ENCODE results near the gene LRRC53. TPM values are rescaled to one million over a fixed set of nuclear protein-coding genes. Genes with fewer than 3 reads are reported as not detected.

The LRRC53 gene
- total and polyA plus RNA-seq, 5 donors from 2014 or later, result not detected

GRCh38 chr1:74453277-74453676 is 59.1 kb downstream of the LRRC53 start:
- DNase-seq, result no peak
- no peak for ATAC-seq (ENCODE audit: low read depth in 2 of 2)
- Mint-ChIP-seq H3K27me3 (peaks cover 5% of the 10 kb centered on the region), H3K4me3 (no peak overlapping the region), H3K27ac (no peak overlapping the region), H3K4me1 (no peaks in the 10 kb centered on the region), H3K36me3 (no peaks in the 10 kb centered on the region), H3K9me3 (peaks cover 0 to 10% (median 3%) of the 10 kb centered on the region in 7 donors)
- Histone ChIP-seq H3K4me3 (ENCODE audit: low read depth, low read length) (no peak overlapping the region), H3K9me3 (ENCODE audit: control insufficient read depth in 2 of 2, low read length in 2 of 2) (no peaks in the 10 kb centered on the region), H3K36me3 (ENCODE audit: control insufficient read depth, insufficient read depth, low read length) (no peaks in the 10 kb centered on the region), H3K4me1 (ENCODE audit: control insufficient read depth, insufficient read depth, low read length, poor library complexity, severe bottlenecking) (no peaks in the 10 kb centered on the region), H3K27me3 (ENCODE audit: control insufficient read depth, insufficient read depth, low read length) (no peaks in the 10 kb centered on the region), H3K27ac (ENCODE audit: insufficient read depth, low read length, poor library complexity, severe bottlenecking) (no peak overlapping the region)

GRCh38 chr1:74452035-74452434 is 60.4 kb downstream of the LRRC53 start:
- H3K4me3 Mint-ChIP-seq, result no peak overlapping the region

GRCh38 chr1:74437035-74437434 is 75.4 kb downstream of the LRRC53 start:
- Mint-ChIP-seq H3K9me3 (peaks cover 0 to 2% (median 0%) of the 10 kb centered on the region in 7 donors), H3K36me3 (no peaks in the 10 kb centered on the region), H3K4me1 (no peaks in the 10 kb centered on the region), H3K27ac (no peak overlapping the region), H3K4me3 (no peak overlapping the region), H3K27me3 (no peaks in the 10 kb centered on the region)
- Histone ChIP-seq H3K27ac (ENCODE audit: insufficient read depth, low read length, poor library complexity, severe bottlenecking) (no peak overlapping the region), H3K9me3 (ENCODE audit: control insufficient read depth in 2 of 2, low read length in 2 of 2) (no peaks in the 10 kb centered on the region), H3K36me3 (ENCODE audit: control insufficient read depth, insufficient read depth, low read length) (no peaks in the 10 kb centered on the region), H3K4me1 (ENCODE audit: control insufficient read depth, insufficient read depth, low read length, poor library complexity, severe bottlenecking) (no peaks in the 10 kb centered on the region), H3K27me3 (ENCODE audit: control insufficient read depth, insufficient read depth, low read length) (no peaks in the 10 kb centered on the region), H3K4me3 (ENCODE audit: low read depth, low read length) (no peak overlapping the region)
- DNase-seq (no peak), ATAC-seq (ENCODE audit: low read depth in 2 of 2) (no peak)

More at GRCh38 chr1:74452035-74452434, 60.4 kb downstream of the LRRC53 start:
- ATAC-seq (ENCODE audit: low read depth in 2 of 2), result no peak
- no peaks in the 10 kb centered on the region for H3K36me3 Mint-ChIP-seq
- no peak overlapping the region for H3K27ac Mint-ChIP-seq
- Histone ChIP-seq H3K4me3 (ENCODE audit: low read depth, low read length) (no peak overlapping the region), H3K36me3 (ENCODE audit: control insufficient read depth, insufficient read depth, low read length) (no peaks in the 10 kb centered on the region), H3K27ac (ENCODE audit: insufficient read depth, low read length, poor library complexity, severe bottlenecking) (no peak overlapping the region), H3K9me3 (ENCODE audit: control insufficient read depth in 2 of 2, low read length in 2 of 2) (no peaks in the 10 kb centered on the region), H3K27me3 (ENCODE audit: control insufficient read depth, insufficient read depth, low read length) (no peaks in the 10 kb centered on the region), H3K4me1 (ENCODE audit: control insufficient read depth, insufficient read depth, low read length, poor library complexity, severe bottlenecking) (no peaks in the 10 kb centered on the region)
- no peaks in the 10 kb centered on the region for H3K4me1 Mint-ChIP-seq
- no peak for DNase-seq
- H3K9me3 Mint-ChIP-seq, result peaks cover 0 to 10% (median 3%) of the 10 kb centered on the region in 7 donors
- peaks cover 5% of the 10 kb centered on the region for H3K27me3 Mint-ChIP-seq

- no peaks in the 10 kb centered on the region for H3K27me3 ChIP-seq (ENCODE audit: control insufficient read depth, insufficient read depth, low read length)
- Mint-ChIP-seq H3K4me3 (no peak overlapping the region), H3K27me3 (no peaks in the 10 kb centered on the region), H3K4me1 (no peaks in the 10 kb centered on the region), H3K9me3 (peaks cover 0 to 2% (median 0%) of the 10 kb centered on the region in 7 donors), H3K27ac (no peak overlapping the region), H3K36me3 (no peaks in the 10 kb centered on the region)
- H3K4me3 ChIP-seq (ENCODE audit: low read depth, low read length), result no peak overlapping the region
- H3K36me3 ChIP-seq (ENCODE audit: control insufficient read depth, insufficient read depth, low read length), result no peaks in the 10 kb centered on the region
- no peaks in the 10 kb centered on the region for H3K9me3 ChIP-seq (ENCODE audit: control insufficient read depth in 2 of 2, low read length in 2 of 2)
- no peak overlapping the region for H3K27ac ChIP-seq (ENCODE audit: insufficient read depth, low read length, poor library complexity, severe bottlenecking)
- no peak for DNase-seq
- ATAC-seq (ENCODE audit: low read depth in 2 of 2), result no peak
- no peaks in the 10 kb centered on the region for H3K4me1 ChIP-seq (ENCODE audit: control insufficient read depth, insufficient read depth, low read length, poor library complexity, severe bottlenecking)
Observed at GRCh38 chr1:74436078-74436477, 76.3 kb downstream of the LRRC53 start.

- Histone ChIP-seq H3K36me3 (ENCODE audit: control insufficient read depth, insufficient read depth, low read length) (no peaks in the 10 kb centered on the region), H3K27ac (ENCODE audit: insufficient read depth, low read length, poor library complexity, severe bottlenecking) (no peak overlapping the region), H3K27me3 (ENCODE audit: control insufficient read depth, insufficient read depth, low read length) (no peaks in the 10 kb centered on the region), H3K9me3 (ENCODE audit: control insufficient read depth in 2 of 2, low read length in 2 of 2) (no peaks in the 10 kb centered on the region), H3K4me1 (ENCODE audit: control insufficient read depth, insufficient read depth, low read length, poor library complexity, severe bottlenecking) (no peaks in the 10 kb centered on the region), H3K4me3 (ENCODE audit: low read depth, low read length) (no peak overlapping the region)
- H3K36me3 Mint-ChIP-seq, result no peaks in the 10 kb centered on the region
- H3K27ac Mint-ChIP-seq, result no peak overlapping the region
- no peak overlapping the region for H3K4me3 Mint-ChIP-seq
- no peaks in the 10 kb centered on the region for H3K4me1 Mint-ChIP-seq
- DNase-seq (no peak), ATAC-seq (ENCODE audit: low read depth in 2 of 2) (no peak)
- H3K9me3 Mint-ChIP-seq, result peaks cover 0 to 2% (median 0%) of the 10 kb centered on the region in 7 donors
- no peaks in the 10 kb centered on the region for H3K27me3 Mint-ChIP-seq
Observed at GRCh38 chr1:74434321-74434720, 78.1 kb downstream of the LRRC53 start.

- no peaks in the 10 kb centered on the region for H3K4me1 ChIP-seq (ENCODE audit: control insufficient read depth, insufficient read depth, low read length, poor library complexity, severe bottlenecking)
- Mint-ChIP-seq H3K4me3 (no peak overlapping the region), H3K27me3 (no peaks in the 10 kb centered on the region), H3K4me1 (no peaks in the 10 kb centered on the region), H3K27ac (no peak overlapping the region), H3K36me3 (no peaks in the 10 kb centered on the region), H3K9me3 (peaks cover 0 to 2% (median 0%) of the 10 kb centered on the region in 7 donors)
- H3K9me3 ChIP-seq (ENCODE audit: control insufficient read depth in 2 of 2, low read length in 2 of 2), result no peaks in the 10 kb centered on the region
- H3K36me3 ChIP-seq (ENCODE audit: control insufficient read depth, insufficient read depth, low read length), result no peaks in the 10 kb centered on the region
- ATAC-seq (ENCODE audit: low read depth in 2 of 2) (no peak), DNase-seq (no peak)
- H3K4me3 ChIP-seq (ENCODE audit: low read depth, low read length), result no peak overlapping the region
- no peak overlapping the region for H3K27ac ChIP-seq (ENCODE audit: insufficient read depth, low read length, poor library complexity, severe bottlenecking)
- H3K27me3 ChIP-seq (ENCODE audit: control insufficient read depth, insufficient read depth, low read length), result no peaks in the 10 kb centered on the region
Observed at GRCh38 chr1:74432325-74432724, 80.1 kb downstream of the LRRC53 start.

GRCh38 chr1:74431531-74431930 is 80.9 kb downstream of the LRRC53 start:
- Histone ChIP-seq H3K4me3 (ENCODE audit: low read depth, low read length) (no peak overlapping the region), H3K9me3 (ENCODE audit: control insufficient read depth in 2 of 2, low read length in 2 of 2) (no peaks in the 10 kb centered on the region), H3K4me1 (ENCODE audit: control insufficient read depth, insufficient read depth, low read length, poor library complexity, severe bottlenecking) (no peaks in the 10 kb centered on the region), H3K36me3 (ENCODE audit: control insufficient read depth, insufficient read depth, low read length) (no peaks in the 10 kb centered on the region), H3K27me3 (ENCODE audit: control insufficient read depth, insufficient read depth, low read length) (no peaks in the 10 kb centered on the region), H3K27ac (ENCODE audit: insufficient read depth, low read length, poor library complexity, severe bottlenecking) (no peak overlapping the region)
- Mint-ChIP-seq H3K4me3 (no peak overlapping the region), H3K27me3 (no peaks in the 10 kb centered on the region), H3K27ac (no peak overlapping the region), H3K36me3 (no peaks in the 10 kb centered on the region), H3K4me1 (no peaks in the 10 kb centered on the region), H3K9me3 (peaks cover 0 to 2% (median 0%) of the 10 kb centered on the region in 7 donors)
- DNase-seq (no peak), ATAC-seq (ENCODE audit: low read depth in 2 of 2) (no peak)

GRCh38 chr1:74430342-74430934 is 82.0 kb downstream of the LRRC53 start:
- ATAC-seq (ENCODE audit: low read depth in 2 of 2) (no peak), DNase-seq (no peak)
- Histone ChIP-seq H3K36me3 (ENCODE audit: control insufficient read depth, insufficient read depth, low read length) (no peaks in the 10 kb centered on the region), H3K27me3 (ENCODE audit: control insufficient read depth, insufficient read depth, low read length) (no peaks in the 10 kb centered on the region), H3K27ac (ENCODE audit: insufficient read depth, low read length, poor library complexity, severe bottlenecking) (no peak overlapping the region), H3K4me1 (ENCODE audit: control insufficient read depth, insufficient read depth, low read length, poor library complexity, severe bottlenecking) (no peaks in the 10 kb centered on the region), H3K4me3 (ENCODE audit: low read depth, low read length) (no peak overlapping the region), H3K9me3 (ENCODE audit: control insufficient read depth in 2 of 2, low read length in 2 of 2) (no peaks in the 10 kb centered on the region)
- Mint-ChIP-seq H3K9me3 (peaks cover 0 to 2% (median 0%) of the 10 kb centered on the region in 7 donors), H3K27me3 (no peaks in the 10 kb centered on the region), H3K27ac (no peak overlapping the region), H3K4me1 (no peaks in the 10 kb centered on the region), H3K4me3 (no peak overlapping the region), H3K36me3 (no peaks in the 10 kb centered on the region)

Data from CD4-positive, CD25-positive, alpha-beta regulatory T cell (primary cell).